ENCODE measurements around the gene URI1.
"Not testable (repeated sequence)": the region's sequence is repeated elsewhere in the genome, so short reads cannot be mapped to it uniquely, and the experiment has no call there.

The URI1 gene

DNA sequence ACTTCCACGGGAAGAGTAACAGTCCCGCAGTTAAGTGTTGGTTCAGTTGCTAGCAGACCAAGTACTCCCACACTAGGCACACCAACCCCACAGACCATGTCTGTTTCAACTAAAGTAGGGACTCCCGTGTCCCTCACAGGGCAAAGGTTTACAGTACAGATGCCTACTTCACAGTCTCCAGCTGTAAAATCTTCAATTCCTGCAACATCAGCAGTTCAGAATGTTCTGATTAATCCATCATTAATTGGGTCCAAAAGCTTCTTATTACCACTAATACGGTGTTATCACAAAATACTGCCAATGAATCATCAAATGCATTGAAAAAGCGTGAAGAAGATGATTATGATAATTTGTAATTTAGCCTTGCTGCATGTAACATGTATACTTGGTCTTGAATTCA lies 95.8 kb downstream of the URI1 start:
- no peaks in the 10 kb centered on the region; the same call in none of the 2 replicates for H3K36me3 ChIP-seq
- no peak for DNase-seq
- H3K27me3 ChIP-seq (ENCODE audit: insufficient read depth, low read depth, severe bottlenecking) = no peaks in the 10 kb centered on the region
- no peak overlapping the region for H3K27ac ChIP-seq
- peaks cover 2% of the 10 kb centered on the region for H3K9me3 ChIP-seq (ENCODE audit: severe bottlenecking)
- no peak overlapping the region for H3K4me3 ChIP-seq (ENCODE audit: low read depth, low read length)
- TF ChIP-seq, protein P1, sequence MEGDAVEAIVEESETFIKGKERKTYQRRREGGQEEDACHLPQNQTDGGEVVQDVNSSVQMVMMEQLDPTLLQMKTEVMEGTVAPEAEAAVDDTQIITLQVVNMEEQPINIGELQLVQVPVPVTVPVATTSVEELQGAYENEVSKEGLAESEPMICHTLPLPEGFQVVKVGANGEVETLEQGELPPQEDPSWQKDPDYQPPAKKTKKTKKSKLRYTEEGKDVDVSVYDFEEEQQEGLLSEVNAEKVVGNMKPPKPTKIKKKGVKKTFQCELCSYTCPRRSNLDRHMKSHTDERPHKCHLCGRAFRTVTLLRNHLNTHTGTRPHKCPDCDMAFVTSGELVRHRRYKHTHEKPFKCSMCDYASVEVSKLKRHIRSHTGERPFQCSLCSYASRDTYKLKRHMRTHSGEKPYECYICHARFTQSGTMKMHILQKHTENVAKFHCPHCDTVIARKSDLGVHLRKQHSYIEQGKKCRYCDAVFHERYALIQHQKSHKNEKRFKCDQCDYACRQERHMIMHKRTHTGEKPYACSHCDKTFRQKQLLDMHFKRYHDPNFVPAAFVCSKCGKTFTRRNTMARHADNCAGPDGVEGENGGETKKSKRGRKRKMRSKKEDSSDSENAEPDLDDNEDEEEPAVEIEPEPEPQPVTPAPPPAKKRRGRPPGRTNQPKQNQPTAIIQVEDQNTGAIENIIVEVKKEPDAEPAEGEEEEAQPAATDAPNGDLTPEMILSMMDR (IDR thresholded peaks at IDR 0.05; ENCODE audit: low read depth, low read length) = no peak

DNA sequence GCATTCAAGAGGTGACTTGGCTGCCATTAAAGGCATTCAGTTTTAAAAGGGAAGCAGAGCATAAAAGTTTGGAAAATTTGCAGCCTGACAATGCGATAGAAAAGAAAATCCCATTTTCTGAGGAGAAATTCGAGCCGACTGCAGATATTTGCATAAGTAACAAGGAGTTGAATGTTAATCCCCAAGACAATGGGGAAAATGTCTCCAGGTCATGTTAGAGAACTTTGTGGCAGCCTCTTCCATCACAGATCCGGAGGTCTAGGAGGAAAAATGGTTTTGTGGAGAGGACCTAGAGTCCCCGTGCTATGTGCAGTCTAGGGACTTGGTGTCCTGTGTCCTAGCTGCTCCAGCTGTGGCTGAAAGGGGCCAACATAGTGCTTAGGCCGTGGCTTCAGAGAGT lies 99.9 kb downstream of the URI1 start:
- H3K27me3 ChIP-seq (ENCODE audit: insufficient read depth, low read depth, severe bottlenecking); H3K4me3 ChIP-seq (ENCODE audit: low read depth, low read length); H3K36me3 ChIP-seq; H3K27ac ChIP-seq; DNase-seq; H3K9me3 ChIP-seq (ENCODE audit: severe bottlenecking): not testable (repeated sequence)

DNA sequence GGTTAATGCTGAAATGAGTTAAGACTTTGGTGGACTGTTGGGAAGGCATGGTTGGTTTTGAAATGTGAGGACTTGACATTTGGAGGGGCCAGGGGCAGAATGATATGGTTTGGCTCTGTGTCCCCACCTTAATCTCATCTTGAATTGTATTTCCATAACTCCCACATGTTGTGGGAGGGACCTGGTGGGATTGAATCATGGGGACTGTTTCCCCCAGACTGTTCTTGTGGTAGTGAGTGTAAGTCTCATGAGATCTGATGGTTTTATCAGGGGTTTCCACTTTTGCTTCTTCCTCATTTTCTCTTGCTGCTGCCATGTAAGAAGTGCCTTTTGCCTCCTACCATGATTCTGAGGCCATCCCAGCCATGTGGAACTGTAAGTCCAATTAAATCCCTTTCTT lies 101.0 kb downstream of the URI1 start:
- not testable (repeated sequence) for H3K9me3 ChIP-seq (ENCODE audit: severe bottlenecking); H3K27ac ChIP-seq; DNase-seq; H3K36me3 ChIP-seq; H3K4me3 ChIP-seq (ENCODE audit: low read depth, low read length); H3K27me3 ChIP-seq (ENCODE audit: insufficient read depth, low read depth, severe bottlenecking)

DNA sequence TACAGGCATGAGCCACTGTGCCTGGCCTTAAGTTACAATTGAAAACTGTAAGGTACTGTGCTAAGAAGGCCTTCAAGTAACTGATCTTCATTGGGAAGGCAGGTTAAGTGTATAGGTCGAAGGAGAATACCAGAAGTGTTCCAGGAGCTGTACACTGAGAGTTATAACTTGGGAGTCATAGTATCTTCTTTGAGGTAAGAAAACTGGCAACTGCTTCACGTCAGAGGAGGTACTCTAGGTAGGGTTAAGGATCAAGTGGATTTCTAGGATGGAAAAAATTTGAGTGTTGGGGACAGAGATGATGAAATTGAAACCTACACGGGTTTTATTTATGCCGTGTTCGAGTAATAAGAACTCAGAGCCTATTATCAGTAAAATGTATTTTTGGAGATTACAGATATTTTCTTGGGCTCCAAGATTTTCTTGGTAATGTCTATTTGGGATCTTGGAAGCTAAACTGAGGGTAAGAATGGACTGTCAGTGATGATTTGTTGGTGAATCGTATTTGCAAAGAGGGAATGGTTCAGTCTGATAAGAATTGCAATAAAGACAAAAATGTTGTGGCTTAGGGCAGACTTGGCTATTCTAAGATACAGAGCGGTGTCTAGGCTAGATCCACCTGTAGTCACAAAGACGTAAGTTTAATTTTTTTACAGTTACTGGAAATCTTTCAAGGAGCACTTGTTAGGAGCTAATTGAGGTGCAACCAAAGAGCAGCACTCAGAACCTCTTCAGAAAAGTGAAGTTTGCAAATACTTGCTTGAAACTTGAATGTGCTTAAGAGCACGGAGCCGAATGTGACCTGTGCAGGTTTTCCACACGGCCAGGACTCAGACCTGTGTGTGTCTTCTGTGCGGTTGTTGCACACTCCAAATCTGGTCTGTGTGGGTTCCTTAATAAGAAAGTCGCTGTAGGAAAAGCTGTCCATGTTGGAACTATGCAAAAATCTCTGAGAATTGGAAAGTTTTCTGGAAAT lies 102.5 kb downstream of the URI1 start:
- TF ChIP-seq, protein P1 (IDR thresholded peaks at IDR 0.05; ENCODE audit: low read depth, low read length) = no peak
- H3K4me3 ChIP-seq (ENCODE audit: low read depth, low read length) = no peak overlapping the region
- no peak for DNase-seq
- H3K27ac ChIP-seq = no peak overlapping the region
- no peaks in the 10 kb centered on the region for H3K9me3 ChIP-seq (ENCODE audit: severe bottlenecking)
- H3K27me3 ChIP-seq (ENCODE audit: insufficient read depth, low read depth, severe bottlenecking) = no peaks in the 10 kb centered on the region
- H3K36me3 ChIP-seq = no peaks in the 10 kb centered on the region

DNA sequence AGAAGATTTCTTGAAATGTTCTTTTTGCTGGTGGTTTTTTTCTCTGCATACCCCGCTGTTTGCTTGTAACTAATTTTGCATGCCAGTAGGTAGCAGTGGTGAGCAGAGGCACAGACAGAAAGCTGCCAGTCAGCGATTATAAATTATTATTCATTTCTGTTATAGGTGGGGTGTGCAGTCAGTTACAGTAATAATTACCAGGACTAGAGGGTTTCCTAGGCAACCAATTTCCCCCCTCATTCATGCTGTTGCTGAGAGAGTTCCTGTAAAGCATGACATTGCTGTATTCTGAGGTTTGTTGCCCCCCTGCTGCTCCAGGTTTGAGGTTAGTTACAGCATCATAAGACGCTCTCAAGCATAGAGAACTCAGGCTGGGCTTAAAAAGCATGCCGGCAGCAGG lies 104.5 kb downstream of the URI1 start:
- H3K36me3 ChIP-seq = no peaks in the 10 kb centered on the region
- no peaks in the 10 kb centered on the region for H3K27me3 ChIP-seq (ENCODE audit: insufficient read depth, low read depth, severe bottlenecking)
- H3K27ac ChIP-seq = no peak overlapping the region
- DNase-seq = no peak
- H3K9me3 ChIP-seq (ENCODE audit: severe bottlenecking) = no peaks in the 10 kb centered on the region
- no peak overlapping the region for H3K4me3 ChIP-seq (ENCODE audit: low read depth, low read length)
- TF ChIP-seq, protein P1 (IDR thresholded peaks at IDR 0.05; ENCODE audit: low read depth, low read length) = peak; percentile 53

DNA sequence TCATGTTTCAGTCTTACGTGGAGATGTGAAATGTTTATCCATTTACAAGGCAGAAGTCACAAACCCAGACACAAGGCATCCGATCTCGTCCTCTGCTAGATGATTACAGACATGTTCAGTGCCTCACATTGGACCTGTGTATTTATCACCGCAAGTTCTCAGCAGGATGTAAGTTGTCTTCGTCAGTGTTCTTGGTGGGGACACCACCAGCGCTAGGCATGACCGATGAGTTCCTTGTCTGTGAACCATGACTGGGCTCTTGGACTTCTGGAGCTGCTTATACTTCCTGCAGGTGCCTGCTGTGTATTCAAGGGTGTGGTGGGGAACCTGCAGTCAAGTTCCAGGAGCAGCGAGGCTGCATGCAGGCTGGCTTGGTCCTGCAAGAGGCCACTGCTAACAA lies 105.4 kb downstream of the URI1 start:
- Histone ChIP-seq H3K4me3 (ENCODE audit: low read depth, low read length) (no peak overlapping the region), H3K27me3 (ENCODE audit: insufficient read depth, low read depth, severe bottlenecking) (no peaks in the 10 kb centered on the region), H3K9me3 (ENCODE audit: severe bottlenecking) (no peaks in the 10 kb centered on the region), H3K27ac (no peak overlapping the region), H3K36me3 (no peaks in the 10 kb centered on the region)
- TF ChIP-seq, protein P1 (IDR thresholded peaks at IDR 0.05; ENCODE audit: low read depth, low read length) = no peak
- DNase-seq = no peak

DNA sequence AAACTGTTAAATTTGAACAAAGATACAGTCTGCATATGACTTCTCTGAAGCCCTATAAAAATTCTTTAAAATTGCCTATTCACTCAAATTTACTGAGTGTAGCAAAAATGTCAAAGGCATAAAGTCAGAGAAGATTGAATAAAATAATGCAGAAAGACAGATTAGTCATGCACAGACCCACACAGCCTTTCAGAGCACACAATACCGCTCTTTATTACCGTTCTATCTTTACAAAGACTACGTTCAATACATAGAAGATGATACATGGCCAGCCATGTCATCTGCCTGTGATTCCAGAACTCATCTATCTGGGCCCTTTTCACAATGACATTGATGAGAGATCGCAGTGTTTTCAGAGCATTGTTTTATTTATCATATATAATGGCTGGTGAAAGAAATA lies 107.2 kb downstream of the URI1 start:
- H3K9me3 ChIP-seq (ENCODE audit: severe bottlenecking) = no peaks in the 10 kb centered on the region
- no peaks in the 10 kb centered on the region for H3K36me3 ChIP-seq
- TF ChIP-seq, protein P1 (IDR thresholded peaks at IDR 0.05; ENCODE audit: low read depth, low read length) = no peak
- no peak overlapping the region for H3K4me3 ChIP-seq (ENCODE audit: low read depth, low read length)
- no peaks in the 10 kb centered on the region for H3K27me3 ChIP-seq (ENCODE audit: insufficient read depth, low read depth, severe bottlenecking)
- H3K27ac ChIP-seq = no peak overlapping the region
- no peak for DNase-seq

Measured in WERI-Rb-1 (cell line).